ENCODE measurements around the gene TIAM2. TPM values are rescaled to one million over a fixed set of nuclear protein-coding genes. Genes with fewer than 3 reads are reported as not detected.
A peak's percentile ranks its signal among the peaks of the same experiment; 100 is the strongest.

The TIAM2 gene
- total RNA-seq, 6 donors from 2014 or later, result 5.6 to 25.1 (median 7.7) TPM

DNA sequence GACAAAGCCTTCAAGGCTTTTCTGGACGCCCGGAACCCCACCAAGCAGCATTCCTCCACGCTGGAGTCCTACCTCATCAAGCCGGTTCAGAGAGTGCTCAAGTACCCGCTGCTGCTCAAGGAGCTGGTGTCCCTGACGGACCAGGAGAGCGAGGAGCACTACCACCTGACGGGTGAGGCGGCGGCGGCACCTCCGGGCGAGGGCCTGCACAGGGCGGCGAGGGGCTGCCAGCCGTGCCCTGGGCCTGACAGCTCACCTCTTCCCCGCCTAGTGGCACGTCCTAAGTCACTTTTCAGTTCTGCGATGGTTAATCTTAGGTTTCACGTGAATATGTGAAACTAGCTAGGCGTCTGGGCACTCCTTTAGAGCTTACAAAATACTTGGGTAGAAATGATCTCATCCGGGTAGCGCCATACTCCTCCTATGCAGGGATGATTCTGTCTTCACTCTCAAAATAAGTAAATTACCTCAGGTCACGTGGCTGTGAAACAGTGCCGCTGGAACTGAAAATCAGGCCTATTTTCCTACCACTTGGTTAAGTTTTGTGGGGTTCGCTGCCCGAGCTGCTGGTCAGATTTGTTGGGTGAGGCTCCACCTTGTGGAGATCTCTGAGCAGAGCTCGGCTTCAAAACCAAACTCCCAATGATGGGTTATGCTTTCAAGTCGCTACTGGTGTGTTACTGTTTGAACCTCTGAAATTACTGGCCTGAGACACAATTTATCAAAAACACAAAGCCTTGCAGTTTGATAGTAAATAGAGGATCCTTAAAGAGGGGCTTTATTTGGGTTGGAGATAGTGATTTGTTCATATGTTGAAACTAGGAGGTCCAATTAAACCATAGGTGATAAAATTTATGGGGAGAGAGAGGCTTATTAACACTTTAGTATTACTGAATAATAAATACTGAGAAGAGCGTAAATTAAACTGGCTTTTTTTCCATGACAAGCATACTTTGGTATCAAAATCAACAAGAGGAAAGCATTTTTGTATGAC lies 253.2 kb downstream of the TIAM2 start:
- peak; percentile 79 to 94 for ATAC-seq (ENCODE audit: low FRiP score in 2 of 2)
- TF ChIP-seq POLR2AphosphoS5 (IDR thresholded peaks at IDR 0.05) (peak in 1 of 2 donors; percentile 7), EP300 (IDR thresholded peaks at IDR 0.05) (no peak), POLR2A (IDR thresholded peaks at IDR 0.05) (peak in 1 of 4 donors; percentile 20)
- TF ChIP-seq, protein P1, sequence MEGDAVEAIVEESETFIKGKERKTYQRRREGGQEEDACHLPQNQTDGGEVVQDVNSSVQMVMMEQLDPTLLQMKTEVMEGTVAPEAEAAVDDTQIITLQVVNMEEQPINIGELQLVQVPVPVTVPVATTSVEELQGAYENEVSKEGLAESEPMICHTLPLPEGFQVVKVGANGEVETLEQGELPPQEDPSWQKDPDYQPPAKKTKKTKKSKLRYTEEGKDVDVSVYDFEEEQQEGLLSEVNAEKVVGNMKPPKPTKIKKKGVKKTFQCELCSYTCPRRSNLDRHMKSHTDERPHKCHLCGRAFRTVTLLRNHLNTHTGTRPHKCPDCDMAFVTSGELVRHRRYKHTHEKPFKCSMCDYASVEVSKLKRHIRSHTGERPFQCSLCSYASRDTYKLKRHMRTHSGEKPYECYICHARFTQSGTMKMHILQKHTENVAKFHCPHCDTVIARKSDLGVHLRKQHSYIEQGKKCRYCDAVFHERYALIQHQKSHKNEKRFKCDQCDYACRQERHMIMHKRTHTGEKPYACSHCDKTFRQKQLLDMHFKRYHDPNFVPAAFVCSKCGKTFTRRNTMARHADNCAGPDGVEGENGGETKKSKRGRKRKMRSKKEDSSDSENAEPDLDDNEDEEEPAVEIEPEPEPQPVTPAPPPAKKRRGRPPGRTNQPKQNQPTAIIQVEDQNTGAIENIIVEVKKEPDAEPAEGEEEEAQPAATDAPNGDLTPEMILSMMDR (IDR thresholded peaks at IDR 0.05), result peak; percentile 27 to 66 (median 51)
- H3K36me3 ChIP-seq, result peaks cover 0 to 10% (median 0%) of the 10 kb centered on the region in 4 donors
- no peaks in the 10 kb centered on the region for H3K9me3 ChIP-seq
- no peaks in the 10 kb centered on the region for H3K27me3 ChIP-seq
- H3K27ac ChIP-seq, result peak overlapping the region; percentile 22 to 72 (median 61)
- WGBS, 2 donors, result 53 to 59% methylated on average over 28 to 30 of the region's 30 CpGs
- H3K4me1 ChIP-seq, result peaks cover 0 to 11% (median 0%) of the 10 kb centered on the region in 4 donors
- peak; percentile 87 to 88 for DNase-seq
- H3K4me3 ChIP-seq, result peak overlapping the region in 3 of 4 donors; percentile 18 to 39 (median 36)

DNA sequence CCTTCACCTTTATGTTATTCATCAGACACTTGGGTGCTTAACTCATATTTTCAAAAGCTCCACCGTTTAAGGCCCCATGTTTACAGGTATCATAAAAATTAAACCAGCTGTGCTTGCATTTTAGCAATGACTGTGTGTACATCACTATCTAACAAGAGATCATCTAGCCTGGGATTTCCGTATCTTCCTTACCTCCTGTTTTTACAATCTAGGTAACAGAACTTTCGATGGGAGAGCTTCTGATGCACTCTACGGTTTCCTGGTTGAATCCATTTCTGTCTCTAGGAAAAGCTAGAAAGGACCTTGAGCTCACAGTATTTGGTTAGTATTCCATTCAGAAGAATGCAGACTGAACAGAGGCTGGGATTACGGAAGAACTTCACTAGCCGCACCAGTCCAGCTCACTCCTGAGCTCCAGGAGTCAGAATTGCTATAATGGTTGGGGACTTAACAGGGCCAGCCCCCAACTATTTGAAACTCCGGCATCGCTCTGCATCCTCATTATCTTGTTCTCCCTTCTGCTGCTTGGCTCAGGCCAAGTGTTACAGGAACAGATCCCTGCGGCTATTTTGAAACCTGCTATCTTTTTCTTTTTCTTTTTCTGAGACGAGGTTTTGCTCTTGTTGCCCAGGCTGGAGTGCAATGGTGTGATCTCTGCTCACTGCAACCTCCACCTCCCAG lies 255.7 kb downstream of the TIAM2 start:
- peaks cover 0 to 26% (median 0%) of the 10 kb centered on the region in 4 donors for H3K36me3 ChIP-seq
- H3K27me3 ChIP-seq, result no peaks in the 10 kb centered on the region
- H3K9me3 ChIP-seq, result no peaks in the 10 kb centered on the region
- TF ChIP-seq POLR2A (IDR thresholded peaks at IDR 0.05) (no peak), POLR2AphosphoS5 (IDR thresholded peaks at IDR 0.05) (no peak), EP300 (IDR thresholded peaks at IDR 0.05) (no peak)
- TF ChIP-seq, protein P1 (IDR thresholded peaks at IDR 0.05), result no peak
- ATAC-seq (ENCODE audit: low FRiP score in 2 of 2), result no peak
- 96% methylated on average over 10 of the region's 10 CpGs for WGBS, 2 donors
- no peak overlapping the region for H3K27ac ChIP-seq
- no peak for DNase-seq
- H3K4me3 ChIP-seq, result no peak overlapping the region
- H3K4me1 ChIP-seq, result peaks cover 0 to 11% (median 0%) of the 10 kb centered on the region in 4 donors

DNA sequence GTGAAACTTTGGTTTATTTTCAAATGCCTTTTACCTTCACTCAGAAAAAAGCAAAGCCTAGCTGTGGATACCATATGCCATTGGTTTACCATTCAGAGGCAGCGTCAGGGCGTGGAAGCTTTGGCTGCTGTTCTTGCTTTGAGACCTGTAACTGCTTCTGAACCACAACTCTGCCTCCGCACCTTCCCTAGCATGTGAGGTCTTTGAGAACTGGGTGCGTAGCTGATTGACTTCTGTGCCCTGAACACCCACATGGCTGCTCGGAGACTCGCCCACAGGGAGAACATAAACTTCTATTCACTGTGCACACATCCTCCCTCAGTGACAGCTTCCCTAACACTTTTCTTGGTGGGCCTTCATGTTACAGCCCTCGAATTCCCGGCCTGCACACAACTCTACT lies 257.5 kb downstream of the TIAM2 start:
- WGBS, 2 donors, result 95 to 98% methylated on average over 8 of the region's 8 CpGs
- no peaks in the 10 kb centered on the region for H3K9me3 ChIP-seq
- H3K4me3 ChIP-seq, result no peak overlapping the region
- TF ChIP-seq EP300 (IDR thresholded peaks at IDR 0.05), result no peak
- no peak for TF ChIP-seq POLR2AphosphoS5 (IDR thresholded peaks at IDR 0.05)
- TF ChIP-seq, protein P1 (IDR thresholded peaks at IDR 0.05), result no peak
- no peak for TF ChIP-seq POLR2A (IDR thresholded peaks at IDR 0.05)
- DNase-seq (no peak), ATAC-seq (ENCODE audit: low FRiP score in 2 of 2) (no peak)
- H3K27me3 ChIP-seq, result no peaks in the 10 kb centered on the region
- H3K36me3 ChIP-seq, result peaks cover 0 to 39% (median 6%) of the 10 kb centered on the region in 4 donors
- H3K27ac ChIP-seq, result no peak overlapping the region
- peaks cover 0 to 5% (median 0%) of the 10 kb centered on the region in 4 donors for H3K4me1 ChIP-seq

DNA sequence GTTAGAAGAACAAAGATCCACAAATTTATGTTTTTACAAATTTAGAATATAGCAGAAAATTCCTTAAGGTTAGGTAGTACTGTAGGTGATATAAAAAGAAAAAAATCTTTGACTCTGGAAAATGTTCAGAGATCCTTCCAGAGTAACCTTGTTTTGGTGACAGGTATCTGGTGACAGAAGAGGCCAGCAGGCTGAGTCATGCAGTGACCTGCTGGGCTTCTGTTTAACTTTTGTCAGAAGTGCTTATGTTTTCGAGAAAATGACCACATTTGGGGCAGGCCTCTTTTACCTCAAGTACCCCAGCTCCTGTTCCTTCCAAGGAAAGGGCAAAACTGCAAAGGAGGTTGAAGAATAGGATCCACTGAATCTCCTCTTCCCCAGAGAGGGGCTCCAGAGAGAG lies 258.2 kb downstream of the TIAM2 start:
- ATAC-seq (ENCODE audit: low FRiP score in 2 of 2) (no peak), DNase-seq (peak in 1 of 2 donors; percentile 55)
- Histone ChIP-seq H3K9me3 (no peaks in the 10 kb centered on the region), H3K27me3 (no peaks in the 10 kb centered on the region), H3K4me3 (no peak overlapping the region), H3K27ac (no peak overlapping the region), H3K4me1 (no peaks in the 10 kb centered on the region), H3K36me3 (peaks cover 0 to 47% (median 6%) of the 10 kb centered on the region in 4 donors)
- TF ChIP-seq POLR2A (IDR thresholded peaks at IDR 0.05), result no peak
- no peak for TF ChIP-seq POLR2AphosphoS5 (IDR thresholded peaks at IDR 0.05)
- TF ChIP-seq, protein P1 (IDR thresholded peaks at IDR 0.05), result no peak
- TF ChIP-seq EP300 (IDR thresholded peaks at IDR 0.05), result no peak
- WGBS, 2 donors, result 55 to 58% methylated on average over 1 of the region's 1 CpG

Measured in upper lobe of left lung (tissue), 6 donors.